Upper lobe of left lung (tissue), 4 donors: ENCODE measurements around the gene HNRNPLL.

Experiments
- EP300 ChIP-seq, 4 donors: sonication (generic); formaldehyde crosslinking; IDR thresholded peaks; one replicate each; pipeline ENCODE4 v1.5.1; 2017; ENCODE audit warnings: antibody characterized with exemption in 4 of 4, control low read depth in 2 of 4
- POLR2A ChIP-seq, 4 donors: fragments of 450-650 bp; IDR thresholded peaks; one replicate each; pipeline ENCODE4 v1.5.1; 2016 to 2017; ENCODE audit warnings: antibody characterized with exemption in 4 of 4, mild to moderate bottlenecking in 2 of 4
- POLR2AphosphoS5 ChIP-seq, 2 donors: sonication (generic); formaldehyde crosslinking; IDR thresholded peaks; one replicate each; pipeline ENCODE4 v1.5.1; 2017; ENCODE audit warnings: antibody characterized with exemption in 2 of 2
- TF ChIP-seq, protein P1 (sequence below), 6 experiments: fragments of 450-650 bp in 4 of 6; fragments of 200-600 bp in 2 of 6; sonication (generic) in 2 of 6; IDR thresholded peaks; one replicate each; pipeline ENCODE4 v1.5.1; 2016 to 2019; ENCODE audit warnings: antibody characterized with exemption in 6 of 6

GRCh38 chr2:38629684-38630083, 27.0 kb upstream of the HNRNPLL start:
- TF ChIP-seq POLR2A (IDR thresholded peaks at IDR 0.05) (no peak), POLR2AphosphoS5 (IDR thresholded peaks at IDR 0.05) (no peak), EP300 (IDR thresholded peaks at IDR 0.05) (no peak)
- TF ChIP-seq, protein P1, sequence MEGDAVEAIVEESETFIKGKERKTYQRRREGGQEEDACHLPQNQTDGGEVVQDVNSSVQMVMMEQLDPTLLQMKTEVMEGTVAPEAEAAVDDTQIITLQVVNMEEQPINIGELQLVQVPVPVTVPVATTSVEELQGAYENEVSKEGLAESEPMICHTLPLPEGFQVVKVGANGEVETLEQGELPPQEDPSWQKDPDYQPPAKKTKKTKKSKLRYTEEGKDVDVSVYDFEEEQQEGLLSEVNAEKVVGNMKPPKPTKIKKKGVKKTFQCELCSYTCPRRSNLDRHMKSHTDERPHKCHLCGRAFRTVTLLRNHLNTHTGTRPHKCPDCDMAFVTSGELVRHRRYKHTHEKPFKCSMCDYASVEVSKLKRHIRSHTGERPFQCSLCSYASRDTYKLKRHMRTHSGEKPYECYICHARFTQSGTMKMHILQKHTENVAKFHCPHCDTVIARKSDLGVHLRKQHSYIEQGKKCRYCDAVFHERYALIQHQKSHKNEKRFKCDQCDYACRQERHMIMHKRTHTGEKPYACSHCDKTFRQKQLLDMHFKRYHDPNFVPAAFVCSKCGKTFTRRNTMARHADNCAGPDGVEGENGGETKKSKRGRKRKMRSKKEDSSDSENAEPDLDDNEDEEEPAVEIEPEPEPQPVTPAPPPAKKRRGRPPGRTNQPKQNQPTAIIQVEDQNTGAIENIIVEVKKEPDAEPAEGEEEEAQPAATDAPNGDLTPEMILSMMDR (IDR thresholded peaks at IDR 0.05), result no peak
